ENCODE measurements around the gene SLC24A3.

The SLC24A3 gene

GRCh38 chr20:19277381-19277780, 64.9 kb downstream of the SLC24A3 start:
- Histone ChIP-seq H4K20me1 (ENCODE audit: control insufficient read depth, insufficient read depth, low read depth, low read length) (no peaks in the 10 kb centered on the region), H3K4me3 (ENCODE audit: low read length) (no peak overlapping the region), H3K27ac (ENCODE audit: low read depth, low read length) (no peak overlapping the region), H3K9me3 (ENCODE audit: control insufficient read depth, insufficient read depth, low read length) (no peaks in the 10 kb centered on the region), H3K9me2 (replicated peaks; ENCODE audit: control insufficient read depth, low read length) (no peaks in the 10 kb centered on the region), H3K79me2 (ENCODE audit: control insufficient read depth, low read length) (no peaks in the 10 kb centered on the region), H3K4me2 (ENCODE audit: low read length) (no peak overlapping the region), H3K27me3 (ENCODE audit: control insufficient read depth, low read length) (no peaks in the 10 kb centered on the region), H3K4me1 (ENCODE audit: control insufficient read depth, low read length) (no peaks in the 10 kb centered on the region), H3K36me3 (ENCODE audit: control insufficient read depth, low read length) (no peaks in the 10 kb centered on the region), H3F3A (ENCODE audit: control insufficient read depth, insufficient read depth) (no peaks in the 10 kb centered on the region)
- TF ChIP-seq EZH2phosphoT487 (IDR thresholded peaks at IDR 0.05; ENCODE audit: borderline replicate concordance, low read length), result no peak
- TF ChIP-seq CTCF (IDR thresholded peaks at IDR 0.05; ENCODE audit: low read depth, low read length, poor library complexity, severe bottlenecking), result no peak

GRCh38 chr20:19283490-19284025, 71.1 kb downstream of the SLC24A3 start:
- H3K4me1 ChIP-seq (ENCODE audit: control insufficient read depth, low read length), result no peaks in the 10 kb centered on the region
- no peaks in the 10 kb centered on the region for H4K20me1 ChIP-seq (ENCODE audit: control insufficient read depth, insufficient read depth, low read depth, low read length)
- H3K27me3 ChIP-seq (ENCODE audit: control insufficient read depth, low read length), result no peaks in the 10 kb centered on the region
- H3K4me3 ChIP-seq (ENCODE audit: low read length), result no peak overlapping the region
- H3F3A ChIP-seq (ENCODE audit: control insufficient read depth, insufficient read depth), result no peaks in the 10 kb centered on the region
- H3K9me2 ChIP-seq (replicated peaks; ENCODE audit: control insufficient read depth, low read length), result no peaks in the 10 kb centered on the region
- H3K9me3 ChIP-seq (ENCODE audit: control insufficient read depth, insufficient read depth, low read length), result no peaks in the 10 kb centered on the region
- H3K27ac ChIP-seq (ENCODE audit: low read depth, low read length), result no peak overlapping the region
- H3K79me2 ChIP-seq (ENCODE audit: control insufficient read depth, low read length), result no peaks in the 10 kb centered on the region
- no peak for TF ChIP-seq CTCF (IDR thresholded peaks at IDR 0.05; ENCODE audit: low read depth, low read length, poor library complexity, severe bottlenecking)
- H3K36me3 ChIP-seq (ENCODE audit: control insufficient read depth, low read length), result no peaks in the 10 kb centered on the region
- no peak overlapping the region for H3K4me2 ChIP-seq (ENCODE audit: low read length)

GRCh38 chr20:19284400-19285178, 72.1 kb downstream of the SLC24A3 start:
- no peaks in the 10 kb centered on the region for H4K20me1 ChIP-seq (ENCODE audit: control insufficient read depth, insufficient read depth, low read depth, low read length)
- no peak overlapping the region for H3K4me2 ChIP-seq (ENCODE audit: low read length)
- H3K4me1 ChIP-seq (ENCODE audit: control insufficient read depth, low read length), result no peaks in the 10 kb centered on the region
- H3K4me3 ChIP-seq (ENCODE audit: low read length), result no peak overlapping the region
- no peaks in the 10 kb centered on the region for H3F3A ChIP-seq (ENCODE audit: control insufficient read depth, insufficient read depth)
- H3K9me2 ChIP-seq (replicated peaks; ENCODE audit: control insufficient read depth, low read length), result no peaks in the 10 kb centered on the region
- no peak overlapping the region for H3K27ac ChIP-seq (ENCODE audit: low read depth, low read length)
- H3K79me2 ChIP-seq (ENCODE audit: control insufficient read depth, low read length), result no peaks in the 10 kb centered on the region
- H3K27me3 ChIP-seq (ENCODE audit: control insufficient read depth, low read length), result no peaks in the 10 kb centered on the region
- no peak for TF ChIP-seq CTCF (IDR thresholded peaks at IDR 0.05; ENCODE audit: low read depth, low read length, poor library complexity, severe bottlenecking)
- TF ChIP-seq EZH2phosphoT487 (IDR thresholded peaks at IDR 0.05; ENCODE audit: borderline replicate concordance, low read length), result no peak
- no peaks in the 10 kb centered on the region for H3K9me3 ChIP-seq (ENCODE audit: control insufficient read depth, insufficient read depth, low read length)
- H3K36me3 ChIP-seq (ENCODE audit: control insufficient read depth, low read length), result no peaks in the 10 kb centered on the region

All from DOHH2 (cell line).